AG04450 (cell line): ENCODE measurements around the gene RGS6. TPM values are rescaled to one million over a fixed set of nuclear protein-coding genes. Genes with fewer than 3 reads are reported as not detected.

Experiments
- CTCF ChIA-PET: fragments of 300-600, 350-600 bp; formaldehyde crosslinking; extraction: SDS; loops from one replicate; lab custom pipeline; 2022; ENCODE audit warnings: antibody characterized with exemption, inconsistent platforms; lab: Charles Lee
- POLR2A ChIA-PET: fragments of 350-600 bp; formaldehyde crosslinking; extraction: SDS; loops from one replicate; lab custom pipeline; 2021; ENCODE audit warnings: antibody characterized with exemption, inconsistent platforms; lab: Yijun Ruan, JAX
- DNase-seq: peaks from one replicate; pipeline ENCODE4 v3.0.0-alpha.2; 2011; ENCODE audit warnings: low read depth, low spot score
- H3K27ac ChIP-seq: one replicate; pipeline ENCODE4 v1.5.1; 2012; ENCODE audit warnings: low read depth, low read length, control low read depth
- H3K27me3 ChIP-seq: one replicate; pipeline ENCODE4 v1.6.0; 2012; ENCODE audit warnings: low read length; ENCODE audit not compliant: control insufficient read depth, insufficient read depth
- H3K4me3 ChIP-seq: 2 replicates; pipeline ENCODE4 v1.5.1; 2011; ENCODE audit warnings: mild to moderate bottlenecking, low read depth, low read length, control low read depth
- H3K9me3 ChIP-seq: 2 replicates; pipeline ENCODE4 v1.5.1; 2012; ENCODE audit warnings: low read length; ENCODE audit not compliant: control insufficient read depth, insufficient read depth
- polyA plus RNA-seq: library from polyadenylated mRNA; depleted of rRNA; stranded (reverse); fragments of >200 nt; gene quantifications from 2 replicates; pipeline ENCODE4 v1.2.3, GENCODE V29; 2011
- TF ChIP-seq, protein P1 (sequence below): IDR thresholded peaks from 2 replicates; pipeline ENCODE4 v1.5.1; 2011; ENCODE audit warnings: low read depth, low read length, control low read depth, inconsistent platforms

RGS6 gene
- polyA plus RNA-seq, 1 experiment: not detected

DNA sequence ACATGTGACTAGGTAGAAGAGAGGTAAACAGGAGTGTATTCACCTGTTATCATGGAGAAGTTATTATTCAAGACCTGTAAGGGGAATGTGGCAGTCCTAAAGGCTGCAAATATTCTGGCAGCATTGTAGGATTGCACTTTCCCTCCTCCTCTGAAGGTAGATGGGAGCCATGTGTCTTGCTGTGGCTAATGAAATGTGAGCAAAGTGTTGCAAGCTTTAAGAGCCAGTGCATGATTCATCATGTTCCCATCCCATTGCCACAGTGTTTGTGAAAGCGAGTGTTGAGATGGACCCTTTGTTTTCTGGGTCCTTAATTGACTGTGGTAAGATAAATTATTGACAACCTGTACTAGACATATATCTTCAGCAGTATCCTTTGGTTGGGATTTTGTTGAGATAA lies 128.7 kb downstream of the RGS6 start:
- H3K27ac ChIP-seq: no peak overlapping the region
- H3K9me3 ChIP-seq: no peaks in the 10 kb centered on the region
- ChIA-PET CTCF (interaction anchor here (1.2 kb wide), 1 partner anchor 38 kb away, joined by 4 read pairs; no protein-coding TSS in a partner anchor), POLR2A (no interaction called here)
- H3K27me3 ChIP-seq: no peaks in the 10 kb centered on the region
- H3K4me3 ChIP-seq: no peak overlapping the region
- no peak for DNase-seq
- TF ChIP-seq, protein P1, sequence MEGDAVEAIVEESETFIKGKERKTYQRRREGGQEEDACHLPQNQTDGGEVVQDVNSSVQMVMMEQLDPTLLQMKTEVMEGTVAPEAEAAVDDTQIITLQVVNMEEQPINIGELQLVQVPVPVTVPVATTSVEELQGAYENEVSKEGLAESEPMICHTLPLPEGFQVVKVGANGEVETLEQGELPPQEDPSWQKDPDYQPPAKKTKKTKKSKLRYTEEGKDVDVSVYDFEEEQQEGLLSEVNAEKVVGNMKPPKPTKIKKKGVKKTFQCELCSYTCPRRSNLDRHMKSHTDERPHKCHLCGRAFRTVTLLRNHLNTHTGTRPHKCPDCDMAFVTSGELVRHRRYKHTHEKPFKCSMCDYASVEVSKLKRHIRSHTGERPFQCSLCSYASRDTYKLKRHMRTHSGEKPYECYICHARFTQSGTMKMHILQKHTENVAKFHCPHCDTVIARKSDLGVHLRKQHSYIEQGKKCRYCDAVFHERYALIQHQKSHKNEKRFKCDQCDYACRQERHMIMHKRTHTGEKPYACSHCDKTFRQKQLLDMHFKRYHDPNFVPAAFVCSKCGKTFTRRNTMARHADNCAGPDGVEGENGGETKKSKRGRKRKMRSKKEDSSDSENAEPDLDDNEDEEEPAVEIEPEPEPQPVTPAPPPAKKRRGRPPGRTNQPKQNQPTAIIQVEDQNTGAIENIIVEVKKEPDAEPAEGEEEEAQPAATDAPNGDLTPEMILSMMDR: no peak

DNA sequence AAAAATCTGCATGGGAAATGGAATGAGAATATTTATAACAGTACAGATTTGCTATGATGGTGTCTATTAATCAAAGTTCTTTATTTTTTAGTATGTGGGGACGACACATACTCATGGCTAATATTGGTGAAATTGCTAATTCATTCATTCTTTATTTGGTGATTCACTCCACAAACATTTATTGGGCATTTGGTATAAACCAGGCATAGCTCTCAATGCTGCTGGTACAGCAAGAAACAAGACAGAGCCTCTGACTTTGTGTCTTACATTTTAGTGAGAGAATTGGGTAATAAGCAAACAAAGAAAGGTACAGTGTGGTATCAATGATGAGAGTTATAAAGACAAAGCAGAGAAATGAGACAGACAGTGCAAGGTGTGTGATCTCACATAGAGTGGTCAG lies 129.5 kb downstream of the RGS6 start:
- no peaks in the 10 kb centered on the region for H3K9me3 ChIP-seq
- H3K4me3 ChIP-seq: no peak overlapping the region
- ChIA-PET POLR2A (no interaction called here), CTCF (no interaction called here)
- H3K27me3 ChIP-seq: no peaks in the 10 kb centered on the region
- no peak for DNase-seq
- TF ChIP-seq, protein P1: no peak
- no peak overlapping the region for H3K27ac ChIP-seq

DNA sequence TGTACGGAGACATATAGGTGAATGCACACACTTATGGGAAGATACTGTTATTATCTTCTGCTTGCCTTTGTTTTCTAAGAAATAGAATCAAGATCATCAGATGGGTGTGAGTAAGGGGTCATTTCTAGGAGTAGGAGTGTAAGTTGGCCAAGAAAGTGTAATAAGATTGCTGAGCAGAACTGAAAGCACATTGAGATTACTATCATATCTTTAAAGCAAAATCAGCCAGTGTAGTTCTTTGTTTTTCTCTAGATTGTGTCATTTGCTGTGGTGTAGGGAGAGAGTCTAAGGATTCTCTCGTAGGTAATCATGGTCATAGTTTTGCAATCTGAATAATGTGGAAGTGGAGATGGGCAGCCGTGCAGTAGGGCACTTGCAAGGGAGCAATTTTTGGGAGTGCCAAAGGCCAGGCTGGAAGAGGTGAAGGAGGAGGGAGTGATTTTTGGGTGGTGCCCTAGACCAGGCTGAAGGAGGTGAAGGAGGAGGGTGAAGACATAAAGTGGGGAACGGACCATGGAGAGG lies 131.6 kb downstream of the RGS6 start:
- DNase-seq: no peak
- ChIA-PET POLR2A (no interaction called here), CTCF (interaction anchor here (0.5 kb wide), 1 partner anchor 177 kb away, joined by 3 read pairs; no protein-coding TSS in a partner anchor)
- TF ChIP-seq, protein P1: no peak
- Histone ChIP-seq H3K27me3 (no peaks in the 10 kb centered on the region), H3K27ac (no peak overlapping the region), H3K4me3 (no peak overlapping the region), H3K9me3 (no peaks in the 10 kb centered on the region)

DNA sequence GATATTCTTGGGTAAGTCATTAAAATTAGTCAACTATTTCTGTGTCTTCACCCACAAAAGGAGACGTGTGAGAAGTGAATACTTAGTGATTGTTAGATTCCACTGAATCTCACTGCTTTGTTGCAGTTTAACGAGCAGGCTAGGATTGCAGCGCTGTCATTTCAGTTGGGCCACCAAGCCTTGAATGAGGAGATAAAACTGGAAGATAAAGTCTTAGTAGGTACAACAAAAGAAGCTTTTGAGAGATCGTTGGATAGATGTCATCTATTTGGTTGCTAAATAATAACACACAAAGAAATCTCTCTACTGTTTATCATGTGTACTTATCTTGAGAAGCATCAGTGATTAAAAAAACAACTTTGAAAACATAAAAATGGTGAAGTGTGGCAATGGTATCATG lies 132.3 kb downstream of the RGS6 start:
- Histone ChIP-seq H3K4me3 (no peak overlapping the region), H3K9me3 (no peaks in the 10 kb centered on the region), H3K27me3 (no peaks in the 10 kb centered on the region), H3K27ac (no peak overlapping the region)
- TF ChIP-seq, protein P1: no peak
- CTCF ChIA-PET: interaction anchor here (0.6 kb wide), 1 partner anchor 96 kb away, joined by 3 read pairs; no protein-coding TSS in a partner anchor
- POLR2A ChIA-PET: no interaction called here
- no peak for DNase-seq

DNA sequence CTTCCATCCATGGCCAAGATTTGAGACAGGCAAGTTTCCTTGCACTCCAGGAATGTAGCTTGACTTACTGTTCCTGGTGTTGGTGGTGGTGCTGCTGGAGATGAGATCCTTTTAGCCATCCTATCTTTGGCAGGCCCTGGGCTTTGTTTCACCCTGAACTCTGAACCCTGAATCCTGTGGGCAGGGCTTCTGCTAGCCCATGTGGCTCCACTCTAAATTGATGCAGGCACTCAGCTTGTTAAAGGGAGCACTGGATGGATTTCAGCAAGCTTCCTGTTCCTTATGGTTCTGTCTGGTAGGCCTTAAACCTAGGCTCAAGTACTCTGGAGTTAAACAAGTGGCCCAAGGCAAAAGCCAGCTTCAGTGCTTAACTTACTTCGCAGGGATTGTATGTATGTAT lies 138.2 kb downstream of the RGS6 start:
- no peaks in the 10 kb centered on the region for H3K9me3 ChIP-seq
- no peak overlapping the region for H3K4me3 ChIP-seq
- CTCF ChIA-PET: no interaction called here
- no peak for DNase-seq
- POLR2A ChIA-PET: no interaction called here
- H3K27ac ChIP-seq: no peak overlapping the region
- TF ChIP-seq, protein P1: no peak
- no peaks in the 10 kb centered on the region for H3K27me3 ChIP-seq
